SK-N-SH (cell line): Measurements from ENCODE around the gene NT5C1A.

Experiments used
- YY1 ChIP-seq: IDR thresholded peaks from 2 replicates; pipeline ENCODE4 v1.4.0; 2012; ENCODE audit warnings: low read depth, mild to moderate bottlenecking
- TF ChIP-seq, protein P1 (sequence below): fragments of 200-600 bp; sonication (generic); IDR thresholded peaks from 2 replicates; pipeline ENCODE4 v1.6.1; 2017; ENCODE audit warnings: antibody characterized with exemption, mild to moderate bottlenecking, moderate library complexity

- TF ChIP-seq, protein P1, sequence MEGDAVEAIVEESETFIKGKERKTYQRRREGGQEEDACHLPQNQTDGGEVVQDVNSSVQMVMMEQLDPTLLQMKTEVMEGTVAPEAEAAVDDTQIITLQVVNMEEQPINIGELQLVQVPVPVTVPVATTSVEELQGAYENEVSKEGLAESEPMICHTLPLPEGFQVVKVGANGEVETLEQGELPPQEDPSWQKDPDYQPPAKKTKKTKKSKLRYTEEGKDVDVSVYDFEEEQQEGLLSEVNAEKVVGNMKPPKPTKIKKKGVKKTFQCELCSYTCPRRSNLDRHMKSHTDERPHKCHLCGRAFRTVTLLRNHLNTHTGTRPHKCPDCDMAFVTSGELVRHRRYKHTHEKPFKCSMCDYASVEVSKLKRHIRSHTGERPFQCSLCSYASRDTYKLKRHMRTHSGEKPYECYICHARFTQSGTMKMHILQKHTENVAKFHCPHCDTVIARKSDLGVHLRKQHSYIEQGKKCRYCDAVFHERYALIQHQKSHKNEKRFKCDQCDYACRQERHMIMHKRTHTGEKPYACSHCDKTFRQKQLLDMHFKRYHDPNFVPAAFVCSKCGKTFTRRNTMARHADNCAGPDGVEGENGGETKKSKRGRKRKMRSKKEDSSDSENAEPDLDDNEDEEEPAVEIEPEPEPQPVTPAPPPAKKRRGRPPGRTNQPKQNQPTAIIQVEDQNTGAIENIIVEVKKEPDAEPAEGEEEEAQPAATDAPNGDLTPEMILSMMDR, result no peak
- TF ChIP-seq YY1, result no peak
Measured at GRCh38 chr1:39717809-39718208, 45.9 kb upstream of the NT5C1A start.
